ENCODE measurements around the gene GATAD1.
"Not testable (repeated sequence)": the region's sequence is repeated elsewhere in the genome, so short reads cannot be mapped to it uniquely, and the experiment has no call there.

The GATAD1 gene

DNA sequence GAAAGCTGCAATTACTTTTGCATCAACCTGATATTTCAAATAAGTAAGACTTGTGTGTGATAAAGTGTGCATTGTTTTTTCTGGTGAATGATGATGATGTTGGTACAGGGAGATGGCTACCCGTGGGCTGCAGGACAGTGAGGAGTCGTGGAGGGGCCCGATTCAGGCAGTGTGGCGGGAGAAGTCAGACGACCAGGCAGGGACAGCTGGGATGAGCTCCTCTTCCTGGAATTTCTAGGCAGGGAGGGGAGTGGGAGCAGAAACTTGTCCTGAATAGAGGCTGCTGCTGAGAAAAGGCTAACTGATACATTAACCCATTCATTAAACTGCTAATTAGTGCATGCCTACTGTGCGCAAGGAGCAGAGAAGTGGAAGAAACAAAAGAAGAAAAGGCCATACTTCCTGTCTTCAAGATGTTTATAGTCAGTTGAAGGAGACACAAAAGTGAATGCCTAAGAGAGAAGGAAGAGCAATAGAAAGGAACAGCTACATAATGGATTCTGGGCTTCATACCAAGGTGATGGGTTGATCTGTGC lies 9.3 kb upstream of the GATAD1 start:
- no peak for DNase-seq

DNA sequence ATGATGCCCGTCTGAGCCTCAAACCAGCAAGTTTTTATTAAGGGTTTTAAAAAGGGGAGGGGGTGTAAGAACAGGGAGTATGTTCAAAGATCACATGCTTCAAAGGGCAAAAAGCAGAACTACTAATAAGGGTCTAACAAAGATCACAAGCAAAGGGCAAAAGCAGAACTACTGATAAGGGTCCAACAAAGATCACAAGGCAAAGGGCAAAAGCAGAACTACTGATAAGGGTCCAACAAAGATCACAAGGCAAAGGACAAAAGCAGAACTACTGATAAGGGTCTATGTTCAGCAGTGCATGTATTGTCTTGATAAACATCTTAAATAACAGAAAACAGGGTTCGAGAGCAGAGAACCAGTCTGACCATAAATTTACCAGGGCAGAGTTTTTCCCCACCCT lies 4.6 kb upstream of the GATAD1 start:
- DNase-seq = not testable (repeated sequence)

GRCh38 chr7:92446869-92447344 lies 375 bp upstream of the GATAD1 start:
- no peak for DNase-seq

GRCh38 chr7:92448205-92448747 lies 994 bp downstream of the GATAD1 start:
- no peak for DNase-seq

GRCh38 chr7:92451645-92452044 lies 4.4 kb downstream of the GATAD1 start:
- DNase-seq = no peak

DNA sequence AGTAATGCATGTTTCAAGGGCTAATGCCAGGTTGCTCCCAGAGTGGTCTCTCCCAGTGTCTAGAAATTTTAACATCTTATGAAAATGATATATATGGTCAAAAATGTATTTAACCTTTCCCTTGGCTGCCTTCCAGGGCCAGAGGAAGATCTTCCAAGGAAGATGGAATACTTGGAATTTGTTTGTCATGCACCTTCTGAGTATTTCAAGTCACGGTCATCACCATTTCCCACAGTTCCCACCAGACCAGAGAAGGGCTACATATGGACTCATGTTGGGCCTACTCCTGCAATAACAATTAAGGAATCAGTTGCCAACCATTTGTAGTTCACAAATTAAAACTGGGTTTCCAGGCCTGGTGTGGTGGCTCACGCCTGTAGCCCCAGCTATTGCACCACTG lies 9.0 kb downstream of the GATAD1 start:
- no peak for DNase-seq

GRCh38 chr7:92460109-92460508 lies 12.8 kb downstream of the GATAD1 start:
- no peak for DNase-seq

DNA sequence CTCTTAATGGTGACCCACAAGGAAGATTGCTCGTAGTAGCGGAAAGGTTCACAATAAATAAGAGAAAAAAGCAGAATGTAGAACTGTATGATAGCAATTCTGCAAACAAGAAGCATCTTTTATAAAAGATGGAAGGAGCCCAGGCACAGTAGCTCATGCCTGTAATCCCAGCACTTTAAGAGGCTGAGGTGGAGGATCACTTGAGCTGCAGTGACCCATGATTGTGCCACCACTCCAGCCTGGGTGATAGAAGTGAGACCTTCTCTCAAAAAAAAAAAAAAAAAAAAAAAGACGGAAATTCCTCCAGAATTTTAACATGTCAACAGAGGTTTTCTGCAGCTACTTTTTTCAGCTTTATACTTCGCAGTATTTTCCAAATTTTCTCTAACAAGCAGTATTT lies 13.2 kb downstream of the GATAD1 start:
- DNase-seq = no peak

GRCh38 chr7:92461027-92462003 lies 14.0 kb downstream of the GATAD1 start:
- DNase-seq = peak; percentile 38

DNA sequence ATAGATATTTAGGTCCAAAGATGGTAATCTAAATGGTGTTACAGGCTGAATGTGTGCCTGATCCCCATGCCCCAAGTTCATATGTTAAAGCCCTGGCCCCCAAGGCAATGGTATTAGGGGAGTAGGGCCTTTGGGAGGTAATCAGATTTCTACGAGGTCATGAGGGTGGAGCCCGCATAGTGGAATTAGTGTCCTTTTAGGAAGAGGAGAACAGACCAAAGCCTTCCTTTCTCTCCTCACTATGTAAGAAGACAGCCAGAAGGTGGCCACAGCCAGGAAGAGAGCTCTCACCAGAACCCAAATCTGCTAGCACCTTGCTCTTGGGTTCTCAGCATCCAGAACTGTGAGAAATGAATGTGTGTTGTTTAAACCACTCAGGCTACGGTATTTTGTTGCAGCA lies 15.3 kb downstream of the GATAD1 start:
- DNase-seq = no peak

DNA sequence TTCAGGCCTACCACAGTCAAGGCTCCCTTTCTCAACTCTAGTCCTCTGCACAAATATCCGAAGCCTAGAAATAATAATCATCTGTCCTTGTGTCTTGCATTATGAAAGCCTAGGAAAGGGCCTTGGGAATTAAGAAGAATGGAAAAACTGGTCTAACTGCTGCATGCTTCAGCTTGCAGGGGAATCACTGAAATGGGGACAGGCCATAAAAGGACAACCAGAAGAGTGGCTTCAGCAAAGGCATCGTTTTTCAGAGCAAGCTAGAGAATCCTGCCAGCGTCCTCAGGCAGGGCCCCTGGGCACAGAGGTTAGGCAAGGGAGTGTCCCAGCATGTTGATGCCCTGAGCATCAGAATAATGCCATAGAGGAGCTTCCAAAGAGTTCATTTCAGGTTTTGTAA lies 17.2 kb downstream of the GATAD1 start:
- no peak for DNase-seq

DNA sequence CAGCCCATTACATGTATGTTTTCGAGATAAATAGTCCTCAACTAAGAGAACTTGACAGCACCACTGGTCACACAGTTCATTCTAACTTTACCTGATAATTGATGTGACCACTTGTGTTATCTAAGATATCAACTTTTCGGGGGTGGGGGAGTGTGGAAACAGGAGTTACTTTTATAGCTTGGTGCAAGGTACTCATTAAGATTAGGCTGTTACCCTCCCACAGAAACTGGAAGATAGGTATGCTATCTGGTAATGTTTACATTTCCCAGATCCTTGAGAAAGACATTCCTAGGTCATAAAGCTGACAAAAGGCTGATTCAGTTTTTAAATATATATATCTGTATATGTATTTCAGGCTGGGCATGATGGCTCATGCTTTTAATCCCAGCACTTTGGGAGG lies 19.4 kb downstream of the GATAD1 start:
- no peak for DNase-seq

DNA sequence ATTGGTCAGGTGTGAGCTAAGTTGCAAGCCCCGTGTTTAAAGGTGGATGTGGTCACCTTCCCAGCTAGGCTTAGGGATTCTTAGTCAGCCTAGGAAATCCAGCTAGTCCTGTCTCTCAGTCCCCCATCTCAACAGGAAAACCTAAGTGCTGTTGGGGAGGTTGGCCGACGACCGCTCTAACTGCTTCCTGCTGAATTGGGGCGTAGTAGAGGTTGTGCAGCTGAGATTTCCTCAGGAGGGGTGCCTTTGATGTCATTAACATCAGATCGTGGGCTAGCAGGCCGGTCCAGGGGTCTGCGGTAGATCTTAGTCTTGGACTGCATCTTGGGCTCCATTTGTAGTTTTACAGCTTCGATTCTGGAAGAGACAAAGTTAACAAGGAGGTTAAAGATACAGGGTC lies 21.3 kb downstream of the GATAD1 start:
- not testable (repeated sequence) for DNase-seq

- DNase-seq = not testable (repeated sequence)
Measured at GRCh38 chr7:92473989-92474388, 26.7 kb downstream of the GATAD1 start.

- not testable (repeated sequence) for DNase-seq
Measured at GRCh38 chr7:92475261-92475770, 28.0 kb downstream of the GATAD1 start.

DNA sequence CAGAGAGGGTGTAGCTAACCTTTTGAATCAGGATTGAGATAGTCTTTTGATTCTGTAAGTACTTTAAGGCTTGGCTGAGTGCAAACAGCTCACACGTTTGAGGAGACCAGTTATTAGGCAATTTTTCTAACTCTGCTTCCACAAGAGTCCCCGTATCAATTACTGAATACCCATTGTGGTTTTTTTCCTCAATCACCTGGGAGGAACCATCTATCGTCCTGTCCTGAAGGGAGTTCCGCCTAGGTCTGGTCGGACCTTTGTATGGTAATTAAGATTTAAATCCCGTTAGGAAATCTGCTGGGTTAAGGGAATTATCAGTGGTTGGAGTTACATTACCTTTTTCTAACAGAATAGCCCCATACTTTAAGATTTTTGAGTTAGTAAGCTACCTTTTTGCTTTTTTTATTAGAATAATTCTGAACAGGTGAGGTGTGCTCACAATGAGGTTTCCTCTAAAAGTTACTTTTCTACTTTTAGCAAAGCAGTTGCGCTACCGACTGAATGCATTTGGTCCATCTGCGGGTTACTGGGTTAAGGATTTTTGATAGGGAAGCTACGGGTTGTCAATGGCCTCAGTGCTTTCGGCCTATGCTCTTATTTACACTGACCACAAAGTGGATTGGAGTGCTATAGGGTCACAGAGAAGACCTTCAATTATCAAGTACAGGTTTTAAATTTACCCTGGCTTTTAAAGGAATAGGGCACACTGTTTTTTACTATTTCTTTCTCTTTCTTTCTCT lies 28.7 kb downstream of the GATAD1 start:
- DNase-seq = not testable (repeated sequence)

DNA sequence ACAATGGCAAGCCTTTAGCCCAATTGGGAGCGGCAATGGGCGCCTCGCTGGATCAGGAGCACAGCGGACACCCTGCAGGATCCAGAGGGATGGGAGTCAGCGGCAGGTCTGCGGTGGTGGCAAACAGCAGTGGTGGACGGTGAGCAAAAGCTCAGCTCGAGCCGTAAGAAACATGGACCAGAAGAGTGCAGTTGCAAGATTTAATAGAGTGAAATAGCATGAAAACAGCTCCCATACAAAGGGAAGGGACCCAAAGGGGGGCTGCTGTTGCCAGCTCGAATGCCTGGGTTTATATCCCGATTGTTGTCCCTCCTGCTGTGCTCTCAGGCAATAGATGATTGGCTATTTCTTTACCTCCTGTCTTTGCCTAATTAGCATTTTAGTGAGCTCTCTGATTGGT lies 30.4 kb downstream of the GATAD1 start, which contains the start of gene ERVW-1:
TSS of gene ERVW-1 (minus strand) at position 266 of the 400 bp plus-strand sequence. CDS start 7,565 bp downstream, outside the sequence.
- not testable (repeated sequence) for DNase-seq

DNA sequence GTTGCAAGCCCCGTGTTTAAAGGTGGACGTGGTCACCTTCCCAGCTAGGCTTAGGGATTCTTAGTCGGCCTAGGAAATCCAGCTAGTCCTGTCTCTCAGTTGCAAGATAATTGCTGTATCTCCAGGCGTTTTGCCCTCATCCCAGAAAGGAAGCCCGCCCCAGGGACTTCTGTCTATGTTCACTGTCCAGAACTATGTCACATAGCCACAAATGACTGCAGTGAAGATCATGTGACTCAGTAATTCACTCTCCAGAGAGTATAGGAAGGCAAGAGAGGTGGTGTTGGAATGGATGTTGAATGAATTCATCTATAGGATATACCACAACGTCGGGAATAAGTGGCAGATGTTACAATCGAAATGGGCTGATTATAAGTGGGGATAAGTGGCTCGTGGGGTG lies 30.8 kb downstream of the GATAD1 start:
- no peak for DNase-seq

GRCh38 chr7:92478711-92479110 lies 31.4 kb downstream of the GATAD1 start:
- DNase-seq = no peak

DNA sequence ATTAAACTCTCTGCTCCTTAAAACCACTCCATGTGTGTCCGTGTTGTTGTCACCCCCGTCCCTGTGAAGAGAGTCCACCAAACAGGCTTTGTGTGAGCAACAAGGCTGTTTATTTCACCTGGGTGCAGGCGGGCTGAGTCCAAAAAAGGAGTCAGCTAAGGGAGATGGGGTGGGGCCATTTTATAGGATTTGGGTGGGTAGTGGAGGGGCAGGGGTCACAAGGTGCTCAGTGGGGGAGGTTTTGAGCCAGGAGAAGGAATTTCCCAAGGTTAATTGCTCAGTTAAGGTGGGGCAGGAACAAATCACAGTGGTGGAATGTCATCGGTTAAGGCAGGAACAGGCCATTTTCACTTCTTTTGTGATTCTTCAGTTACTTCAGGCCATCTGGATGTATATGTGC lies 31.9 kb downstream of the GATAD1 start:
- DNase-seq = not testable (repeated sequence)

GRCh38 chr7:92483624-92484023 lies 36.3 kb downstream of the GATAD1 start:
- not testable (repeated sequence) for DNase-seq

- DNase-seq = not testable (repeated sequence)
Measured at GRCh38 chr7:92484226-92484625, 36.9 kb downstream of the GATAD1 start.
